ENCODE measurements around the gene MTHFS.

MTHFS gene

GRCh38 chr15:79831604-79832003 lies 65.2 kb downstream of the MTHFS start:
- TF ChIP-seq GATA1 (IDR thresholded peaks at IDR 0.05; ENCODE audit: low read depth, low read length) = no peak
- TF ChIP-seq POLR2A (IDR thresholded peaks at IDR 0.05; ENCODE audit: low read length) = no peak
- DNase-seq = no peak

GRCh38 chr15:79829950-79830349 lies 66.9 kb downstream of the MTHFS start:
- TF ChIP-seq POLR2A (IDR thresholded peaks at IDR 0.05; ENCODE audit: low read length) (no peak), GATA1 (IDR thresholded peaks at IDR 0.05; ENCODE audit: low read depth, low read length) (no peak)
- DNase-seq = no peak

DNA sequence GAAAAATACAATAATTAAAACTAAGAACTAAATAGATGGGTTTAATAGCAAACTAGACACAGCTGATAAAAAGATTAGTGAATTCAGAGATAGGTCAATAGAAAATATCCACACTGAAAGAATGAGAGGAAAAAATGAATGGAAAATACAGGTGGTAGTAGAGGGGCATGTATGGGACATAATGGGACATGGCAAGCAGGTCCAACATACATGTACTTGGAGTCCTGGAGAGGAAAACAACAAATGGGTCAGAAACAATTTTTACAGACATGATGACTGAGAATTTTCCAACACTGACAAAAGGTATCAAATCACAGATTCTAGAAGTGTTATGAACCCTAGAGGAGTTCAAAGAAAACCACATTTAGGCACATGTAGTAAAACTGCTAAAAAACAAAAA lies 68.4 kb downstream of the MTHFS start:
- DNase-seq = no peak
- no peak for TF ChIP-seq GATA1 (IDR thresholded peaks at IDR 0.05; ENCODE audit: low read depth, low read length)

DNA sequence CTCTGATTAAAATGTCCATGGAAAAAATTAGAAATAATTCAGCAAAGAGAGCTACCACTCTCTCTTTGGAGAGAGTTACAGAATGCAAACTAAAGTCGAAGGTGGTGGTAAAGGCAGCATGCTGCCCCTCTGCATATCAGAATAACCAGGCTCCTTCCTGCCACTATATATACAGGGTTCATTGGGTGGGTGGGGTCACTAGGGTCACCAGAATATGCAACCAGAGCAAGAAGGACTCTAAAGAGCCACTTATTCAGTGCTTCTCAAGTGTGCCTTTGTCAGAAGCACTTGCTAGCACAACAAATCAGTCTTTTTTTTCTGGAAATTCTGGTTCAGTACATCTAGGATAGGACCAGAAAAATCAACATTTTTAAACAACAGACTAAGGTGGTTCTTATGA lies 70.0 kb downstream of the MTHFS start:
- no peak for DNase-seq
- TF ChIP-seq GATA1 (IDR thresholded peaks at IDR 0.05; ENCODE audit: low read depth, low read length) (no peak), POLR2A (IDR thresholded peaks at IDR 0.05; ENCODE audit: low read length) (no peak)

DNA sequence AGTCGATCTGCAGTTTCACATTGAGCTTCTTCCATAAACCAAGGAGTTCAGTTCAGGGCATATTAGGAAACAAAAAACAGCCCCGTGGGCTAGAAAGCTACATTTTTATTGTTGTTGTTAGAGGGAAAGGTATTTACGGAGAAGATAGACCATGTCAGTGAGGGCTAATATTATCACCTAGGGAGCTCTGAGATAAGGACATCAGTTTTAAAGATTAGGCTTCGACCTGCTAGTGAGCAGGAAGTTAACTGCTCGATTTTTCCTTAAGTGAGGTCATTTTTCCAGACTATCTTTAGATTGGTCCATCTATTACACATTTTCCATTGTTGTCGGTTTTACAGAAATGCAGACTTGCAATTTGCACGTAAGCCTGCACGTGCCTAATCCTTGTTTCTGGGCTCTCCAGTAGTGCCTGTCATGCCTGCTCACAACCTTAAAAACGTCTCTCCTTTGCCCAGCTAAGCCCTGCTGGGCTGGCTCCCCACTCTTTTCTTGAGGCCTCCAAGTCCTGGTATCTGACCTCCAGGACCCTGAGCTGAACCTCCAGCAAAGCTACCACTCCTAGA lies 72.6 kb downstream of the MTHFS start:
- TF ChIP-seq GATA1 (IDR thresholded peaks at IDR 0.05; ENCODE audit: low read depth, low read length) (no peak), POLR2A (IDR thresholded peaks at IDR 0.05; ENCODE audit: low read length) (no peak)
- DNase-seq = no peak

DNA sequence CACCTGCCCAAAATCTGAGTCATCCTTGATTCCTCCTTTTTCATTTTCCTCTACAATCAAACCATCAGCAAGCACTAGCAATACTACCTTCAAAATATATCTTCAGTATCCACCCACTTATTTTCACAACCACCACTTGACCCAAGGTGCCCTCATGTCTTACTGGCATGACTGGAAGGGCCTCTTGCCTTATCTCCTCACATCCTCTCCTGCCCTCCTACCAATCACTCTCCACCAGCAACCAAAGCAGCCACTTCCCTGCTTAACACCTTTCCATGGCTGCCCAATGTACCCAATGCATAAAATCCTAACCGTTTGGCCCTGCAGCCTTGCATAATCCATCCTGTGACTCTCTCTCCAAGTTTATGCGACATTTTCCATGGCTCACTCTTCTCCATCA lies 76.0 kb downstream of the MTHFS start:
- DNase-seq = no peak
- TF ChIP-seq GATA1 (IDR thresholded peaks at IDR 0.05; ENCODE audit: low read depth, low read length) = no peak
- no peak for TF ChIP-seq POLR2A (IDR thresholded peaks at IDR 0.05; ENCODE audit: low read length)

DNA sequence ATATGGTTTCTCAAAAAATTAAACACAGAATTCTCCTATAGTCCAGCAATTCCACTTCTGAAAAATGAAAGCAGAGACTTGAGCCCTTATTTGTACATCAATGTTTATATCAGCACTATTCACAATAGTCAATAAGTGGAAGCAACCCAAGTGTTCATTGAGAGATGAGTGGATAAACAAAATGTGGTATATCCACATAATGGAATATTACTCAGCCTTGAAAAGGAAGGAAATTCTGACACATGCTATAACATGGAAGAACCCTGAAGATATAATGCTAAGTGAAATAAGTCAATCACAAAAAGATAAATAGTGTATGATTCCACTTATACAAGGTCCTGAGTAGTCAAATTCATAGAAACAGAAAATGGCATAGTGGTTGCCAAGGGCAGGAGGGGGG lies 76.6 kb downstream of the MTHFS start:
- TF ChIP-seq GATA1 (IDR thresholded peaks at IDR 0.05; ENCODE audit: low read depth, low read length) (no peak), POLR2A (IDR thresholded peaks at IDR 0.05; ENCODE audit: low read length) (no peak)
- no peak for DNase-seq

GRCh38 chr15:79816571-79816970 lies 80.2 kb downstream of the MTHFS start:
- TF ChIP-seq GATA1 (IDR thresholded peaks at IDR 0.05; ENCODE audit: low read depth, low read length) (no peak), POLR2A (IDR thresholded peaks at IDR 0.05; ENCODE audit: low read length) (no peak)
- DNase-seq = peak; percentile 8 to 32

GRCh38 chr15:79815468-79815867 lies 81.3 kb downstream of the MTHFS start:
- no peak for DNase-seq
- TF ChIP-seq GATA1 (IDR thresholded peaks at IDR 0.05; ENCODE audit: low read depth, low read length) (no peak), POLR2A (IDR thresholded peaks at IDR 0.05; ENCODE audit: low read length) (no peak)

DNA sequence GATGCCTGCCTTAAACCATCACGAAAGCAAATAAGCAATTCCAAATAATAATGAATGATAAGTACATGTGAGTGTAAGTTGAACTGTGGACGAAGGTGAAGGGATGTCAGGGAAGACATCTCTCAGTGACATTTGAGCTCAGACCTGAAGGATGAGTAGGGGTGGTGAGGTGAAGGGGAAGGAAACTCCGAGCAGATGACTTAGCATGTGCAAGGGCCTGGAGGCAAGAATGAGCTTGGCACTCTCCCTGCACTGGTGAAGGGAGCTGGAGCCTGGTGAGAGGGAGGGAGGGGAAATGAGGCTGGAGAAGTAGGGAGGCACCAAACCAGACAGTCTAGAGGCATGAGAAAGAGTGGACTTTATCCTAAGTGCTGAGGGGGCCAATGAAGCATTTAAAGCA lies 84.3 kb downstream of the MTHFS start:
- TF ChIP-seq POLR2A (IDR thresholded peaks at IDR 0.05; ENCODE audit: low read length) (no peak), GATA1 (IDR thresholded peaks at IDR 0.05; ENCODE audit: low read depth, low read length) (no peak)
- DNase-seq = no peak

GRCh38 chr15:79811406-79812405 lies 85.1 kb downstream of the MTHFS start:
- TF ChIP-seq POLR2A (IDR thresholded peaks at IDR 0.05; ENCODE audit: low read length) (no peak), GATA1 (IDR thresholded peaks at IDR 0.05; ENCODE audit: low read depth, low read length) (no peak)
- no peak for DNase-seq

DNA sequence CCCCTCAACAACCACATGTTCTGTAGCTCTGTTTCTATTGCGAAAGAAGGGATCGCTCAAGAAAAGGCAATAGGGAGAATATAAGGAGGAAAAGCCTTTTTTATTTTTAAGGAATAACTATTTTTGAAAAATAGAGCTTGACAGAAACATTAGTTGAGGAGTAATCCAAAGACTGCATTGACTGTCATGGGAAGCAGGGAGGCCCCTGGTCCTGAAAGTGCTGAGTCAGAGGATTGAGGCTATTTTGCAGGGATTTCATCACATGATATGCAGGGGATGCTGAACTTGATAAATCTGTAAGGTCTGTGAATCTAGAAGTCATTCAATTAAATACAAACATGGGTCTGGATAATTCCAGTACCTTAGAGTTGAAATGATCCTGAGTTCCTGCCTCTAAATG lies 92.0 kb downstream of the MTHFS start:
- DNase-seq = peak in 1 of 2 experiments; percentile 21
- no peak for TF ChIP-seq POLR2A (IDR thresholded peaks at IDR 0.05; ENCODE audit: low read length)
- TF ChIP-seq GATA1 (IDR thresholded peaks at IDR 0.05; ENCODE audit: low read depth, low read length) = no peak

DNA sequence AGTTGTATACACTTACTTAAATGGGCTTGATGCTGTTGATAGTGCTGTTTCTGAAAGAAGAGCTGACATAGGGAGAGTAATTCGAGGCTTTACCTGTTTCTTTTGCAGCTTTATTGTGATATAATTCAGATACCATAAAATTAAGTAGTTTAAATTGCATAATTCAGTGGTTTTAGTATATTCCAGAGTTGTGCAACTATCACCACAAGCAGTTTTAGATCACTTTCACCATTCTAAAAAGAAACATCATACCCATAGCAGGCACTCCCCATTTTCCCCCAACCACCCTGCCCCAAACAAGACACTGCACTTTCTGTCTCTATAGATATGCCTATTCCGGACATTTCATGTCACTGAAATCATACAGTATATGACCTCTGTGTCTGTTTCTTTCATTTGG lies 98.5 kb downstream of the MTHFS start:
- TF ChIP-seq POLR2A (IDR thresholded peaks at IDR 0.05; ENCODE audit: low read length) = no peak
- no peak for TF ChIP-seq GATA1 (IDR thresholded peaks at IDR 0.05; ENCODE audit: low read depth, low read length)
- no peak for DNase-seq
